Measurements from ENCODE around the gene LTF. TPM values are rescaled to one million over a fixed set of nuclear protein-coding genes. Genes with fewer than 3 reads are reported as not detected.
"Not testable (repeated sequence)": the region's sequence is repeated elsewhere in the genome, so short reads cannot be mapped to it uniquely, and the experiment has no call there.

The LTF gene
- polyA plus RNA-seq, 3 donors, result 2.2 to 3.6 (median 3.3) TPM

GRCh38 chr3:46416125-46416810 lies 48.4 kb downstream of the LTF start:
- DNase-seq, result no peak

DNA sequence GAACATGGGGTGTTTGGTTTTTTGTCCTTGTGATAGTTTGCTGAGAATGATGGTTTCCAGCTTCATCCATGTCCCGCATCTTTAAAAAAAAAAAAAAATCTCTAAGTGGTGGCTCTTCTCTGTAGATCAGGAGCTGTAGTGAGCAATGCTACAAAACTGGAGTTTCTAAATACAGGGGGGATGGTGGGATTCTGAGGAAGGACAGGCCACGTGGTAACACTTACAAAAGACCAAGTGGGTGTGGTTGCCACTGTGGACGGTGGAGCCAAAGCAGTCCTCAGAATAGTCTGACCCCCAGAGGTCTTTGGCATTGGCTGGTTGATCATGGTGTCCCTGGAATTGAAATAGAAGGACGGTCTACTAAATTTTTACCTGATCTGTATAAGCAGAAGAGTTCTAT lies 50.0 kb downstream of the LTF start:
- no peak for DNase-seq

DNA sequence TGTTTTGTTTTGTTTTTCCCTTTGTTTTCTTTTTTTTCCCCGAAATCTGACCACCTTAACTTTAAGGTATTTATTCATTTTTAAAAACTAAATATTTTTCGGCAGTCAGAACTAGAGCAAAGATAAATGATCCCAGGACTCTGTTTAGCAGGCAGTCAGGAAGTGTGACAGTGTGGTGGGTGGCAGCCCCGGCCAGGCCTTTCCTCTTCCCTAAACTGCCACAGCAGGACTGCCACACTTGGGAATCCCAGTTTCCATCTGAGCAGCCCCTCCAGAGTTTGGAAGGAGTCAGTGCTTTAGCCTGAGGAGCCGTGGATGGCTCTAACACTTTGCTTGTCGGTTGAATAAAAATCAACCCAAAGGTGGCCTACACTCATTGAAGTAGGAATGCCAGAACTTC lies 50.8 kb downstream of the LTF start:
- no peak for DNase-seq

DNA sequence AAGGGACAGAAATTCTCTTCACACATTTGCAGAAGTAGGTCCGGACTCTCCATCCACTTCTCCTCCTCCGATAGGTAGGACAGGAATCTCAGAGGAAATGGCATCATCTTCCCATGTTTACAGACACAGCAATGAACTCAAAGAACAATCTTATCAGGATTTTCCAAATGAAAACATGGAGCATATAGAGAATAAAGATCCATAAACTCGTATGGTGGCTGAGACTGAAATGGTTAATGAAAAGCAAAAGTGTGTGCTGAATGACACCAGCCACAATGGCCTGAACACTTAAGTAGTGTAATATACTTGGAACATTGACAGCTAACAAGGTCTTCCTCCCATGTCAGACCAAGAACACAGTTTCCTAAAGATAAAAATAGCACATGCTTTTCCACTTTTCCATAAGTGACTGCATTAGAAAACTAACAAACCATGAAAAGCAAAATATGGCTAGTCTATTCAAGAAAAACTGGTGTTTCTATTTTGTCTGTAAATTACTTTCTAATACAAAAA lies 51.9 kb downstream of the LTF start:
- DNase-seq, result no peak

DNA sequence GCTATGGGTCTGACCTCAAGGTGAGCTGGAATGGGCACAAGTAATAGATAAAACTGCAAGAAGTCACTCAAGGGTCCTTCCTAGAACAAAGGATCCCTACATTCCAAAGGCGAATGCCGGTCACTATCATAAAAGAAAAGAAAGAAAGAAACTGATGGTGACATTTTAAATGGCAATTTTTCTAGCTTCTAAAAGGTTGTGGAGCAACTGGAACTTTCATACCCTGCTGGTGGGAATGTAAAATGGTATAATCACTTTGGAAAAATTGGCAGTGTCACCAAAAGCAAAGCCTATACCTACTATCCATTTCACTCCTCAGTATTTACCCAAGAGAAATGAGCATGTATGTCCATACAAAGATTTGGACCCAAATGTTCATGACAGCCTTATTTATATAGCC lies 53.4 kb downstream of the LTF start:
- DNase-seq, result no peak

DNA sequence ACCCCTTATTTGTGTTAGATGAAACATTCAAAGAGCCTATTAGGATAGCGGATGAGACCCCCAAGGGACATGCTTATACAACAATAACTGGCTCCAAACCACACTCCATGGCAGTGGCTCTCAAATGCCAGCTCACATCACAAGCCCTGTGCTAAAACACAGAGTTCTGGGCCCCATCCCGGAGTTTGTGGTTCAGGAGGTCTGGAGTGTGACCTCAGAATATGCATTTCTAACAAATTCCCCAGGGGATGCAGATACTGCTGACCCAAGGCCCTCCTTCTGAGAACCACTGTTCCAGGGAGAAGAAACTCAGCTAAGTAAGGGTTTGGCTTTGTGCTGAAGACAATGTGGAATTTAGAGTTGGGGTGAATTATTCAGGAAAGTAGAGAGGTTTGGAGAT lies 54.0 kb downstream of the LTF start:
- DNase-seq, result no peak

DNA sequence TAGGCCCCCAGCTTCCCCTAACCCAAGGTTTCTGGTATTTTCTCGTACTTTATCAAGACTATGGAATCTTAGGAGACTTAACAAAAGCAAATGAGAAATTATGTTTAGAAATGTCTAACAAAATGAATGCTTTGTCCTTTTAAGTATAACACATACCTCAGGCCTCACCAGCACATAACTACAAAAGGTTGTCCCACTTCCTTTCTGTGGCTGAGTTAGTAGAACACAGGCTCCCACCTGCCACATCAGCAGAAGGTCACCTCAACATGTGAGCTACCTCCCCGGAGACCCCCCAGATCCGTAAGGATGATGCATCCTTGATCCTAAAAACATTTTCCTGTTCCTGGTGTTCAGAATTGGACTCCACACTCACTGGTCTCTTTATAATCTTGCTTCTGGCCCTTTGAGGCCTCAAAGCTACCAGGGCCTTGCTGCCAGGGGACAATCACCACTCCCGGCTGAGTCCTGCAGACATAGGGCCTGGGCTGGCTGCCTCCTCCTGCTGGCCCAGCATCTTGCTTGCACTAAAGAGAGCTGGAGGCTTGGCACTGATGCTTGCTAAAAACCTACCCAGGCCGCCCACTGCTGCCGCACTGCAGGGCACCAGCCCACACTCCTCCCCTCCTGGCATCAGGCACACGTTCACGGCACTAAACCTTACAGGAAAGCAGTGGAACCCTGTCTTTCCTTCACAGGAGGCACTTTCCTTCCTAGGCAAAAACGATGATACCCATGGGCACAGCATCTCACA lies 54.8 kb downstream of the LTF start:
- no peak for DNase-seq

DNA sequence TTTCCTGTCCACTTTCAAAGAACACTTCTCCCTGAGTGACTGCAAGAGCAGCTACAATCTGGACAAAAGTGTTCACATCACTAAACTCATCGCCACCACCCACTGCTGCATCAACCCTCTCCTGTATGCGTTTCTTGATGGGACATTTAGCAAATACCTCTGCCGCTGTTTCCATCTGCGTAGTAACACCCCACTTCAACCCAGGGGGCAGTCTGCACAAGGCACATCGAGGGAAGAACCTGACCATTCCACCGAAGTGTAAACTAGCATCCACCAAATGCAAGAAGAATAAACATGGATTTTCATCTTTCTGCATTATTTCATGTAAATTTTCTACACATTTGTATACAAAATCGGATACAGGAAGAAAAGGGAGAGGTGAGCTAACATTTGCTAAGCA lies 55.9 kb downstream of the LTF start:
- DNase-seq, result no peak

DNA sequence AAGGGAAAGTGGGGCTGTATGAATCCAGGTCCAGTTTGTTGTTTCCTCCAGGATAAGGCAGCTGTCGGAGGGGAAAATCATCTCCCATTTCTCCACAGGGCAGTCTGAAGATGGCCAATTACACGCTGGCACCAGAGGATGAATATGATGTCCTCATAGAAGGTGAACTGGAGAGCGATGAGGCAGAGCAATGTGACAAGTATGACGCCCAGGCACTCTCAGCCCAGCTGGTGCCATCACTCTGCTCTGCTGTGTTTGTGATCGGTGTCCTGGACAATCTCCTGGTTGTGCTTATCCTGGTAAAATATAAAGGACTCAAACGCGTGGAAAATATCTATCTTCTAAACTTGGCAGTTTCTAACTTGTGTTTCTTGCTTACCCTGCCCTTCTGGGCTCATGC lies 56.7 kb downstream of the LTF start:
- no peak for DNase-seq

- no peak for DNase-seq
Observed at GRCh38 chr3:46406788-46407611, 57.7 kb downstream of the LTF start, which contains the start of the genes CCR5AS and CCRL2. Gene CCR5AS, minus strand, starts transcription at chr3:46407066. Gene CCRL2, plus strand, starts transcription at chr3:46407259. Its CDS starts 821 bp downstream, at chr3:46408080.

GRCh38 chr3:46406443-46406787 lies 58.3 kb downstream of the LTF start:
- DNase-seq, result no peak

DNA sequence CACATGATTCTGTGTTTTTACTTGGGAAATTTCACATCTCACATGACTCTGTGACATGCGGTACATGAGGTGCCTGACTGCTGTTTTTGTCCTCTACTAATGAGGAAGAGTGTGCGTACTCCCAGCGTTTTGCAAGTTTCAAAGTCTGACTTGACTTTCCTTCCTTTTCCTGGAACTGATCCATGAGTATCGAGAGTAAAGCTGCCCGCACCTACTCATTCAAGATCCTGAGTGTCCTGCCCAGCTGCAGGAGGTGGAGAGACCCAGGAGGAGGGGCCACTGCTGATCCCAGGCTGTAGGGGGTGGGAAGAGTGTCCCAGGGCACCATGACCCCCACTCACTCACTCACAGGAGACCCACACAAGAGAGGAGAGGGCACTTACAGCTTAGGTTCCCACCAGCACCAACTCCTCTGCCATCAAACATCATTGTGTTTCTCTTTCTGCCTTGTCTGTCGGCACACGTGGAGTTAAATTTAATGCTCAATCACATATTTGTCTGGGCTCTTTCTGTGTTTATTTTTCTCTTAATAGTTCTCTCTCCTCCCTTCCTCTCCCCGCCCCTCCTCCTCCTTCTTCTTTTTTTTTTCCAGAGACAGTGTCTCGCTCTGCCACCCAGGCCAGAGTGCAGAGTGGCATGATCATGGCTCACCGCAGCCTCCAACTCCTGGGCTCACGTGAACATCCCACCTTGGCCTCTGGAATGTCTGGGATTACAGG lies 59.2 kb downstream of the LTF start:
- DNase-seq, result no peak

- not testable (repeated sequence) for DNase-seq
Observed at GRCh38 chr3:46402902-46403301, 61.8 kb downstream of the LTF start.

DNA sequence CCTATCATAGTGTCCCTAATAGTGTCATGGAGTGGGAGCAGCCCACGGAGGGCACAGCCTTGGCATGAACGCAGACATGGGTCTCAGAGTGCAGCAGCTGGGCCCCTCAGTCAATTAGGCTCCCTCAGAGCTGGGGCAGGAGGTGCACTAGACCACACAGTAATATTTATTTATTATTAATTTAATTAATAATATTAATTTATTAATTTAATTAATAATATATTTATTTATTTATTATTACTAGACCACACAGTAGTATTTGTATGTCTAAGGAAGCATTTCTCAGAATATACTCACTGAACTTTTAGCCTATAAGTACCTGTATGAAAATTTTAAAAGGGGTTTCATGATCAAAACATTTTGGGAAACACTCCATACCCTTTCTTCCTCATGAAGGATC lies 63.1 kb downstream of the LTF start:
- DNase-seq, result no peak

GRCh38 chr3:46400846-46401245 lies 63.9 kb downstream of the LTF start:
- no peak for DNase-seq

DNA sequence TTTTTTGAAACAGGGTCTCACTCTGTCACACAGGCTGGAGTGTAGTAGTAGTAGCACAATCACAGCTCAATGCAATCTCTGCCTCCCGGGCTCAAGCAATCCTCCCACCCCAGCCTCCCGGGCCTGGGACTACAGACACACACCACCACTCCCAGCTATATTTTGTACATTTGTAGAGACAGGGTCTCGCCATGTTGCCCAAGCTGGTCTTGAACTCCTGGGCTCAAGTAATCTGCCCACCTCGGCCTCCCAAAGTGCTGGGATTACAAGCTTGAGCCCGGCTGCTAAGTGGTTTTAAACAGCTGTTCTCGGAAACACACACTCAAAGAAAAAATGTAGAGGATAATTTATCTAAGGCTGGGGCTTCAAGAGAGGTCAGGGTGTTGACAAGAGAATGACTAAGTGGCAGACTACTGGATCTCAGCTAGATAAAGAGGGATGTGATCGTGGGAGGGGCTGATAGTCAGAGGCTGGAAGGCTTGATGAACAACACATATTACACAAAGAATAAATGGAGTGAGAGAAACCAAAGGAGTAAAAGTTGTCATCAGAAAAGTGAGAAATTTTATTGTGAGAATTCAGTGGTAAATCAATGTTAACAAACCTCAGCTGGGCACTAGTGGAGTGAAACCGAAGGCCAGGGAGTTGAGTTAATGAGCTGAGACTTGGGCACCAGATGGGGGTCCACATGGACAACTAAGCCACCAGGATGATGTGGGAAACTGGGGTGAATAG lies 64.5 kb downstream of the LTF start:
- peak; percentile 11 for DNase-seq

GRCh38 chr3:46399557-46399956 lies 65.1 kb downstream of the LTF start:
- no peak for DNase-seq

GRCh38 chr3:46399098-46399497 lies 65.6 kb downstream of the LTF start:
- DNase-seq, result no peak

- DNase-seq, result no peak
Observed at GRCh38 chr3:46398186-46398955, 66.3 kb downstream of the LTF start.

DNA sequence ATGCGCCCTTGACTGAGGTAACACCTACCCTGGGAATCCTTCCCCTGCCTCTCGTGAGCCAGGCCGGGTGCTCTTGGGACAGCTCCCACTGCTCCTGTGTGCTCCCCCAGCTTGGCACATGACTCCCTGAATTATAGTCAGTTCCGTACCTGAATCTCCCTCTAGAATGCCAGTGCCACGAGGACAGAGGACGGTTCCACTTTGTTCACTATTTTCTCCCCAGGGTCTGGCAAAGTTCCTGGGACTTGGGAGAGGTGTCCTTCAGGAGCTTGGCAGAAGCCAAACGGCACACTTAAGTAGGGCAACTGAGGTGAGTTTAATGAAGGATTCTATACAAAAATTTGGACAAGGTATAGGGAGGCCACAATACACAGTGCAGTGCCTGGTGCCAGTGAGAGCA lies 67.6 kb downstream of the LTF start:
- DNase-seq, result no peak

Measured in renal pelvis (tissue), 4 donors.